Trophoblast cell (in vitro differentiated cells and primary cell): ENCODE measurements around the gene NR3C1.

Source experiments
- DNase-seq, 2 donors: peaks; one replicate each; pipeline ENCODE4 v3.0.0-alpha.2; 2016
- H2AFZ ChIP-seq: 2 replicates; pipeline ENCODE4 v1.6.1; 2013; ENCODE audit warnings: low read length, moderate library complexity, mild to moderate bottlenecking; ENCODE audit not compliant: insufficient read depth, poor library complexity
- H2AK5ac ChIP-seq: 2 replicates; pipeline ENCODE4 v1.6.1; 2013; ENCODE audit warnings: mild to moderate bottlenecking, low read length
- H2BK120ac ChIP-seq: 2 replicates; pipeline ENCODE4 v1.6.1; 2013; ENCODE audit warnings: low read length, mild to moderate bottlenecking, moderate library complexity; ENCODE audit not compliant: insufficient read depth, poor library complexity
- H2BK12ac ChIP-seq: 2 replicates; pipeline ENCODE4 v1.6.1; 2013; ENCODE audit warnings: mild to moderate bottlenecking, low read length, moderate library complexity
- H2BK5ac ChIP-seq: 2 replicates; pipeline ENCODE4 v1.6.1; 2013; ENCODE audit warnings: low read length, low read depth, moderate library complexity, mild to moderate bottlenecking; ENCODE audit not compliant: poor library complexity
- H3K14ac ChIP-seq: 2 replicates; pipeline ENCODE4 v1.6.1; 2013; ENCODE audit warnings: mild to moderate bottlenecking, low read length
- H3K18ac ChIP-seq: 2 replicates; pipeline ENCODE4 v1.6.1; 2013; ENCODE audit warnings: mild to moderate bottlenecking, low read length
- H3K23ac ChIP-seq: 2 replicates; pipeline ENCODE4 v1.6.1; 2013; ENCODE audit warnings: low read length
- H3K27ac ChIP-seq: 2 replicates; pipeline ENCODE4 v1.5.1; 2013; ENCODE audit warnings: low read depth, mild to moderate bottlenecking, inconsistent platforms, low read length, moderate library complexity
- H3K27me3 ChIP-seq: 2 replicates; pipeline ENCODE4 v1.6.1; 2013; ENCODE audit warnings: inconsistent platforms, mild to moderate bottlenecking, low read length, moderate library complexity; ENCODE audit not compliant: insufficient read depth
- H3K36me3 ChIP-seq, 2 experiments: 1 replicate in 1 of 2; 2 replicates in 1 of 2; pipeline ENCODE4 v1.6.1; 2013; ENCODE audit warnings: low read length in 2 of 2, mild to moderate bottlenecking in 2 of 2, moderate library complexity in 1 of 2; ENCODE audit not compliant: insufficient read depth in 2 of 2, control insufficient read depth in 1 of 2
- H3K4ac ChIP-seq: 2 replicates; pipeline ENCODE4 v1.6.1; 2013; ENCODE audit warnings: low read depth, mild to moderate bottlenecking, low read length, moderate library complexity
- H3K4me1 ChIP-seq, 2 experiments: 1 replicate in 1 of 2; 2 replicates in 1 of 2; pipeline ENCODE4 v1.6.1; 2013; ENCODE audit warnings: low read length in 2 of 2, mild to moderate bottlenecking in 2 of 2, moderate library complexity in 1 of 2; ENCODE audit not compliant: insufficient read depth in 2 of 2, control insufficient read depth in 1 of 2
- H3K4me2 ChIP-seq: 2 replicates; pipeline ENCODE4 v1.6.1; 2013; ENCODE audit warnings: inconsistent platforms, mild to moderate bottlenecking, low read length, moderate library complexity
- H3K4me3 ChIP-seq: 2 replicates; pipeline ENCODE4 v1.5.1; 2013; ENCODE audit warnings: mild to moderate bottlenecking, low read depth, low read length, inconsistent platforms
- H3K79me1 ChIP-seq: one replicate; pipeline ENCODE4 v1.6.1; 2013; ENCODE audit warnings: low read length
- H3K79me2 ChIP-seq: 2 replicates; pipeline ENCODE4 v1.6.1; 2013; ENCODE audit warnings: low read length, mild to moderate bottlenecking; ENCODE audit not compliant: control insufficient read depth, insufficient read depth, poor library complexity
- H3K9ac ChIP-seq: 2 replicates; pipeline ENCODE4 v1.6.1; 2013; ENCODE audit warnings: mild to moderate bottlenecking, low read length
- H3K9me3 ChIP-seq: 2 replicates; pipeline ENCODE4 v1.6.1; 2013; ENCODE audit warnings: low read depth, mild to moderate bottlenecking, control low read depth, inconsistent platforms, low read length; ENCODE audit not compliant: insufficient read depth
- H4K12ac ChIP-seq: 2 replicates; pipeline ENCODE4 v1.6.1; 2013; ENCODE audit warnings: low read depth, mild to moderate bottlenecking, low read length, moderate library complexity
- H4K8ac ChIP-seq: 2 replicates; pipeline ENCODE4 v1.6.1; 2013; ENCODE audit warnings: low read depth, mild to moderate bottlenecking, low read length, moderate library complexity
- H4K91ac ChIP-seq: one replicate; pipeline ENCODE4 v1.6.1; 2013; ENCODE audit warnings: low read depth, mild to moderate bottlenecking, low read length, moderate library complexity
- WGBS: extraction: QIAGEN DNeasy Blood & Tissue Kit; methylation state at CpG from one replicate; pipeline ENCODE4 v1.1.7; 2013; ENCODE audit warnings: missing lambda C conversion rate; ENCODE audit not compliant: insufficient read length, insufficient coverage; ENCODE audit errors: extremely low coverage; 5-methylcytosine and 5-hydroxymethylcytosine counted together

Gene NR3C1

DNA sequence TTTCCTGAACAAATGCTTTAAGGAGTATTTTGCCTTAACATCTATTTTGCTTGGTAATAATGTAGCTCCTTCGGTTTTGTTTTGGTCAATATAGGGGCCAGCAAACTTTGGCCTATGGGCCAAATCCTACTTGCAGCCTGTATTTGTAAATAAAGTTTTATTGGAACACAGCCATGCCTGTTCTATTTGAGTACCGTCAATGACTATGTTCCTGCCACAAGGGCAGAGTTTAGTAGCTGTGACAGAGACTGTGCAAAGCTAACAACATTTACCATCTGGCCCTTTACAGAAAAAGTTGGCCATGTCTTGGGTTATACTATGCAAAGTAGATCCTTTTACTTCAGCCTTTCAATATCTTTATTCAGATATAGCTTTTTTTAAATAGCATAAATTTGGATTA, 113.4 kb downstream of the NR3C1 start:
- Histone ChIP-seq H3K4me2 (no peak overlapping the region), H3K4ac (no peak overlapping the region), H2AFZ (no peak overlapping the region), H4K8ac (no peak overlapping the region), H3K18ac (no peak overlapping the region), H4K12ac (no peak overlapping the region), H3K23ac (no peak overlapping the region), H2BK120ac (no peak overlapping the region), H3K14ac (no peak overlapping the region), H3K27me3 (no peaks in the 10 kb centered on the region), H3K4me3 (no peak overlapping the region), H2BK12ac (no peak overlapping the region), H3K9me3 (no peaks in the 10 kb centered on the region), H3K9ac (no peak overlapping the region), H2AK5ac (no peak overlapping the region), H3K79me2 (no peaks in the 10 kb centered on the region), H3K27ac (no peak overlapping the region), H3K36me3 (no peaks in the 10 kb centered on the region), H3K4me1 (no peaks in the 10 kb centered on the region), H4K91ac (no peak overlapping the region), H2BK5ac (no peak overlapping the region), H3K79me1 (no peaks in the 10 kb centered on the region)
- DNase-seq: no peak
- no CpG with 5 or more reads among the region's 2 CpGs for whole genome bisulfite sequencing

GRCh38 chr5:143284521-143284920, 119.0 kb downstream of the NR3C1 start:
- Histone ChIP-seq H4K91ac (no peak overlapping the region), H3K4me2 (no peak overlapping the region), H3K27me3 (no peaks in the 10 kb centered on the region), H4K12ac (no peak overlapping the region), H2AFZ (no peak overlapping the region), H3K18ac (no peak overlapping the region), H3K36me3 (no peaks in the 10 kb centered on the region), H3K4me3 (no peak overlapping the region), H3K79me1 (no peaks in the 10 kb centered on the region), H2BK5ac (no peak overlapping the region), H3K9me3 (no peaks in the 10 kb centered on the region), H3K79me2 (no peaks in the 10 kb centered on the region), H3K23ac (no peak overlapping the region), H4K8ac (no peak overlapping the region), H3K4me1 (no peaks in the 10 kb centered on the region), H2AK5ac (no peak overlapping the region), H3K14ac (no peak overlapping the region), H2BK120ac (no peak overlapping the region), H2BK12ac (no peak overlapping the region), H3K4ac (no peak overlapping the region), H3K9ac (no peak overlapping the region), H3K27ac (no peak overlapping the region)
- no peak for DNase-seq
- no CpG with 5 or more reads among the region's 3 CpGs for WGBS

DNA sequence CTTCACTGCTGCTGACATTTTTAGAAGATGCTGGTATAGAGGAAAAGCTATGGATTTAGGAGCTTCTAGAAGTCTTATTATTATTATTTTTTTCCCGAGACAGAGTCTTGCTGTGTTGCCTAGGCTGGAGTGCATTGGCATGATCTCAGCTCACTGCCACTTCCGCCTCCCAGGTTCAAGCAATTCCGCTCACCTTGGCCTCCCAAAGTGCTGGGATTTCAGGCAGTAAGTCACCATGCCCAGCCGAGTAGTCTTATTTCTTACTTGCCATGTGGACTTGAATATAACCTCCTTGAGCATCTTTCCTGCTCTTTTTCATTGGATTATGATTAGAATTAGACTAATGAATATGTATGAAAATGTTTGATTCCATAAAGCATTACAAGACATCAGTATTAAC, 119.5 kb downstream of the NR3C1 start:
- DNase-seq: no peak
- Histone ChIP-seq H2BK120ac (no peak overlapping the region), H3K14ac (no peak overlapping the region), H3K27me3 (no peaks in the 10 kb centered on the region), H3K4me1 (no peaks in the 10 kb centered on the region), H3K23ac (no peak overlapping the region), H2AFZ (no peak overlapping the region), H3K4me3 (no peak overlapping the region), H4K12ac (no peak overlapping the region), H3K9me3 (no peaks in the 10 kb centered on the region), H2BK5ac (no peak overlapping the region), H2BK12ac (no peak overlapping the region), H3K79me1 (no peaks in the 10 kb centered on the region), H3K36me3 (no peaks in the 10 kb centered on the region), H3K9ac (no peak overlapping the region), H3K27ac (no peak overlapping the region), H2AK5ac (no peak overlapping the region), H4K91ac (no peak overlapping the region), H3K4me2 (no peak overlapping the region), H3K4ac (no peak overlapping the region), H4K8ac (no peak overlapping the region), H3K79me2 (no peaks in the 10 kb centered on the region), H3K18ac (no peak overlapping the region)
- no CpG with 5 or more reads among the region's 4 CpGs for WGBS

- no peak overlapping the region for H3K18ac ChIP-seq
- H3K79me2 ChIP-seq: no peaks in the 10 kb centered on the region
- no peaks in the 10 kb centered on the region for H3K79me1 ChIP-seq
- no peaks in the 10 kb centered on the region for H3K36me3 ChIP-seq
- H2BK120ac ChIP-seq: no peak overlapping the region
- H3K4me1 ChIP-seq: no peaks in the 10 kb centered on the region
- H3K4me3 ChIP-seq: no peak overlapping the region
- no peak overlapping the region for H3K9ac ChIP-seq
- H3K9me3 ChIP-seq: no peaks in the 10 kb centered on the region
- no peak overlapping the region for H4K8ac ChIP-seq
- H3K27me3 ChIP-seq: no peaks in the 10 kb centered on the region
- DNase-seq: no peak
- no peak overlapping the region for H3K23ac ChIP-seq
- no peak overlapping the region for H2AK5ac ChIP-seq
- H2BK5ac ChIP-seq: no peak overlapping the region
- no peak overlapping the region for H3K4me2 ChIP-seq
- H2AFZ ChIP-seq: no peak overlapping the region
- H3K27ac ChIP-seq: no peak overlapping the region
- no peak overlapping the region for H3K4ac ChIP-seq
- H4K91ac ChIP-seq: no peak overlapping the region
- no peak overlapping the region for H4K12ac ChIP-seq
- H2BK12ac ChIP-seq: no peak overlapping the region
- WGBS: no CpG with 5 or more reads among the region's 3 CpGs
- H3K14ac ChIP-seq: no peak overlapping the region
Measured at GRCh38 chr5:143281226-143281625, 122.3 kb downstream of the NR3C1 start.
